NCI-H345 treated with DMSO at 0.1 percent for 48 hours (cell line): ENCODE measurements around the gene VEPH1.

Experiments used
- DNase-seq: peaks from one replicate; lab custom pipeline; 2025; ENCODE audit not compliant: unreplicated experiment; lab: John Stamatoyannopoulos, UW

Gene VEPH1

GRCh38 chr3:157275832-157276231 is 227.4 kb downstream of the VEPH1 start:
- no peak for DNase-seq

GRCh38 chr3:157274644-157275137 is 228.5 kb downstream of the VEPH1 start:
- DNase-seq, result no peak

GRCh38 chr3:157271283-157271882 is 231.8 kb downstream of the VEPH1 start:
- DNase-seq, result no peak

- no peak for DNase-seq
Observed at GRCh38 chr3:157268026-157268425, 235.2 kb downstream of the VEPH1 start.

- no peak for DNase-seq
Observed at GRCh38 chr3:157265931-157266330, 237.3 kb downstream of the VEPH1 start.

GRCh38 chr3:157263027-157263426 is 240.2 kb downstream of the VEPH1 start:
- DNase-seq, result no peak

GRCh38 chr3:157261000-157261399 is 242.2 kb downstream of the VEPH1 start:
- DNase-seq, result no peak

- DNase-seq, result no peak
Observed at GRCh38 chr3:157259825-157260224, 243.4 kb downstream of the VEPH1 start.

GRCh38 chr3:157257101-157257500 is 246.1 kb downstream of the VEPH1 start:
- no peak for DNase-seq

- no peak for DNase-seq
Observed at GRCh38 chr3:157255797-157256196, 247.4 kb downstream of the VEPH1 start.

- no peak for DNase-seq
Observed at GRCh38 chr3:157251685-157252084, 251.5 kb downstream of the VEPH1 start.

GRCh38 chr3:157249606-157250005 is 253.6 kb downstream of the VEPH1 start:
- DNase-seq, result no peak

GRCh38 chr3:157248590-157249422 is 254.4 kb downstream of the VEPH1 start:
- no peak for DNase-seq

- DNase-seq, result no peak
Observed at GRCh38 chr3:157247391-157247790, 255.8 kb downstream of the VEPH1 start.

- no peak for DNase-seq
Observed at GRCh38 chr3:157242836-157243235, 260.4 kb downstream of the VEPH1 start.

- no peak for DNase-seq
Observed at GRCh38 chr3:157241599-157241998, 261.6 kb downstream of the VEPH1 start.

- DNase-seq, result no peak
Observed at GRCh38 chr3:157240408-157240807, 262.8 kb downstream of the VEPH1 start.

GRCh38 chr3:157239082-157239704 is 264.0 kb downstream of the VEPH1 start:
- no peak for DNase-seq

- no peak for DNase-seq
Observed at GRCh38 chr3:157238457-157238856, 264.8 kb downstream of the VEPH1 start.

GRCh38 chr3:157237886-157238285 is 265.3 kb downstream of the VEPH1 start:
- no peak for DNase-seq

GRCh38 chr3:157235291-157235690 is 267.9 kb downstream of the VEPH1 start:
- DNase-seq, result no peak

GRCh38 chr3:157233923-157234322 is 269.3 kb downstream of the VEPH1 start:
- DNase-seq, result no peak
